NB4 (cell line): ENCODE measurements around the gene SLIT1.

Experiments
- MYC ChIP-seq: IDR thresholded peaks from 2 replicates; pipeline ENCODE4 v1.6.1; 2011; ENCODE audit warnings: low read depth, low read length
- POLR2A ChIP-seq: IDR thresholded peaks from 2 replicates; pipeline ENCODE4 v1.6.1; 2011; ENCODE audit warnings: mild to moderate bottlenecking; ENCODE audit not compliant: insufficient read length; ENCODE audit errors: extremely low read depth
- TF ChIP-seq, protein P1 (sequence below): IDR thresholded peaks from one replicate; pipeline ENCODE4 v1.5.1; 2012; ENCODE audit warnings: low read depth, low read length

- TF ChIP-seq POLR2A (no peak), MYC (no peak)
- TF ChIP-seq, protein P1, sequence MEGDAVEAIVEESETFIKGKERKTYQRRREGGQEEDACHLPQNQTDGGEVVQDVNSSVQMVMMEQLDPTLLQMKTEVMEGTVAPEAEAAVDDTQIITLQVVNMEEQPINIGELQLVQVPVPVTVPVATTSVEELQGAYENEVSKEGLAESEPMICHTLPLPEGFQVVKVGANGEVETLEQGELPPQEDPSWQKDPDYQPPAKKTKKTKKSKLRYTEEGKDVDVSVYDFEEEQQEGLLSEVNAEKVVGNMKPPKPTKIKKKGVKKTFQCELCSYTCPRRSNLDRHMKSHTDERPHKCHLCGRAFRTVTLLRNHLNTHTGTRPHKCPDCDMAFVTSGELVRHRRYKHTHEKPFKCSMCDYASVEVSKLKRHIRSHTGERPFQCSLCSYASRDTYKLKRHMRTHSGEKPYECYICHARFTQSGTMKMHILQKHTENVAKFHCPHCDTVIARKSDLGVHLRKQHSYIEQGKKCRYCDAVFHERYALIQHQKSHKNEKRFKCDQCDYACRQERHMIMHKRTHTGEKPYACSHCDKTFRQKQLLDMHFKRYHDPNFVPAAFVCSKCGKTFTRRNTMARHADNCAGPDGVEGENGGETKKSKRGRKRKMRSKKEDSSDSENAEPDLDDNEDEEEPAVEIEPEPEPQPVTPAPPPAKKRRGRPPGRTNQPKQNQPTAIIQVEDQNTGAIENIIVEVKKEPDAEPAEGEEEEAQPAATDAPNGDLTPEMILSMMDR = no peak
These were observed 88.7 kb downstream of the SLIT1 start for GRCh38 chr10:97097084-97097433.
